Activated CD8-positive, alpha-beta memory T cell treated with anti-CD3 and anti-CD28 coated beads for 24 hours (primary cell): ENCODE data around the gene FAM43B.
A peak's percentile ranks its signal among the peaks of the same experiment; 100 is the strongest.

Experiments
- DNase-seq: peaks from one replicate; pipeline ENCODE4 v3.0.0-alpha.2; 2020

FAM43B gene

DNA sequence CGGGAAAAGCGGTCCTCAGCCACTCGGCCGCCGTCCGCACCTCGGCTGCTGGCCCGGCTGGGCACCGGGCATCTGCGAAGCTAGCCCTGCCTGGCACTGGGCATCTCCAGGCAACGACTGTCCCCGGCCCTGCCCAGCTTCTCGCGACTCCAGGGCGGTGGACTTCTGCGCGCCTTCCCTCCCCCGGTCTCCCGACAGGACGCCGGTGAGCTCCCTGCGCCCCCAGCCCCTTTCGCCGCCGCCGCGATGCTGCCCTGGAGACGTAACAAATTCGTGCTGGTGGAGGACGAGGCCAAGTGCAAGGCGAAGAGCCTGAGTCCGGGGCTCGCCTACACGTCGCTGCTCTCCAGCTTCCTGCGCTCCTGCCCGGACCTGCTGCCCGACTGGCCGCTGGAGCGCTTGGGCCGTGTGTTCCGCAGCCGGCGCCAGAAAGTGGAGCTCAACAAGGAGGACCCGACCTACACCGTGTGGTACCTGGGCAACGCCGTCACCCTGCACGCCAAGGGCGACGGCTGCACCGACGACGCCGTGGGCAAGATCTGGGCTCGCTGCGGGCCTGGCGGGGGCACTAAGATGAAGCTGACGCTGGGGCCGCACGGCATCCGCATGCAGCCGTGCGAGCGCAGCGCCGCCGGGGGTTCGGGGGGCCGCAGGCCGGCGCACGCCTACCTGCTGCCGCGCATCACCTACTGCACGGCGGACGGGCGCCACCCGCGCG lies 514 bp downstream of the FAM43B start:
- no peak for DNase-seq

DNA sequence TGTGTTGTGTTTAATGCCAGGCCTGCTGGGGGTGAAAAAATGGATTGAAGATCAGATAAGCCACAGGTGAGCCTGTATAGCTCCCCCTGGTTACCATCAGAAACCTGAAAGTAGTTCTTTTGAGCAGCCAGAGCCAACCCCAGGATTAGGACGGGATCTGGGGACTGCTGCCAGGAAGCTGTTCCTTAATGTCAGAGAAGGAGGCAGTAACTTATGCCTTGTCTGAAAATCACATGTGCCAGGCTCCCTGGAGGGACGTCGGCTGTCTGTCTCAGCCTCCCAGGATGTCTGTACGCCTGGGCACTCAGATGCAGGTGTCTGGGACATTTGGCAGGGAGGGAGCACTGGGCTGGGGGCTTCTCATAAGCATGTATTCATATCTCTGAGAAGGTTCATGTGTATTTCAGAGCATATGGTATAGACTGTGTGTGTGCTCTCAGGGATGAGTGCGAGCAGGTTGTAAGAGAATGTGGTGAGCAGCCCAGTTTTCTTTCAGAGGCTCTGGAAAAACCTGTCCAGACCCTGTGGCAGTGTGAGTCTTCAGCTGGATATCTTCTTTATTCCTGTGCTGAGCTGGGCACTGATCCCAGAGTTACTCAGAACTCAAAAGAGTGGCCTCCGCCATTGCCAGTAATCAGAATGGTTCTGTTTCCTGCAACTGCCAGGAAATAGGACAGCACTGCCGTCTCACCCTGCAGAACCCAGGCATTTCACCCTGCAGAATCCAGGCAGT lies 2.8 kb downstream of the FAM43B start:
- DNase-seq, result no peak

DNA sequence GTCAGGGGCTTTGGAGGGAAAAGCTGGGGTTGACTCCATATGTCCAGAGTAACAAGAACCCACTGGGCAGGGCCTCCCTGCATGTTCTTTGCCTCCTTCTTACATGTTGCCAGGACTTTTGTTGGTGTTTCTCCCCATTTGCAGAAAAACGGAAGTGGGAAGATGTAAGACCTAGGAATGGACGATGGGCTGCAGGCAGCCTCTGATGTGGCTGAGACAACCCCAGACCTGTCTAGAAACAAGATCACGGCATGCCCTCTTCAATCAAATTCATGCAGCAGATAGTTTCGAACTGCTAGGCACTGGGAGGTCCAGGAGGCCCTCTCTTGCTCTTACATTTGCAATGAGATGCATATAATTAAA lies 3.4 kb downstream of the FAM43B start:
- no peak for DNase-seq

- DNase-seq, result no peak
Observed at GRCh38 chr1:20558191-20558590, 5.8 kb downstream of the FAM43B start.

DNA sequence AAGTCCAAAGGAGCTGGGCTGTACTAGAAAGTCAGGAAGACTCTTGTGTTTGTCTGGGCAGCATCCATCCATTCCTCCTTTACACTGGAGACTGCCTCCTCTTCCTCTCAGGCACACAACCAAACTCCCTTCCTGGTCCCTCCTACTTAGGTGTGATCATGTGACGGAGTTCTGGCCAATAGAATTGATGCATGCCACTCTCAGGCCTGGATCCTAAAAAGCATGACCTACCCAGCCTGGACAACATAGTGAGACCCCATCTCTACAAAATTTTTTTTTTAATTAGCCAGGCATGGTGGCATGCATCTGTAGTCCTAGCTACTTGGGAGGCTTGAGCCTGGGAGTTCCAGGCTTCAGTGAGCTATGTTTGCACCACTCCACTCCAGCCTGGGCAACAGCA lies 8.6 kb downstream of the FAM43B start:
- DNase-seq, result no peak

GRCh38 chr1:20565234-20565633 lies 12.9 kb downstream of the FAM43B start:
- DNase-seq, result no peak

DNA sequence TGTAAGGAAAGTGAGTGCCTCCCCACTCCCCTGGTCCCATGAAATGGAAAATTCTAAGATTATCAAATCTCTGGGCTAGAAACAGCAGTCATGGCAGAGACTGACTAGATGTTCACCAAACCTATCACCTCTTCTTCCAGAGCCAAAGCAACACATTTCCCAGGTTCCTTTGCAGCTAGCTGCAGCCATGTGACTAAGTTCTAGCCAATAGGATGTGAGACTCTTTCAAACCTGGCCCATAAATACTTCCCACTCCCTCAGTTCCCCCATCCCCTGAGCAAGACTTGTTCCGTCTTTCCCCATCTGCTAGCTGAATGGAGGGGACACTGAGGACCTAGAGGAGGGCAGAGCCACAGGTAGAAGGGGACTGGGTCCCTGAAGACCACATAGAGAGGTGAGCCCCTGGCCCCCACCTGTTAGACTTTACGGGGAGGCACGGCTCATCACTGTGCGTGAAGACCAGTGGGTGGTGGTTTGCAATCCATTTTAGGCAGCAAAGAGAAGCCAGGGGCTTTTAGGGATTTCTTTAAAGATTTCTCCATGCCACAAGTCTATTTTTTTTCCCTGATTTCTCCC lies 17.2 kb downstream of the FAM43B start:
- no peak for DNase-seq

- no peak for DNase-seq
Observed at GRCh38 chr1:20571427-20571826, 19.1 kb downstream of the FAM43B start.

- no peak for DNase-seq
Observed at GRCh38 chr1:20573987-20574386, 21.6 kb downstream of the FAM43B start.

DNA sequence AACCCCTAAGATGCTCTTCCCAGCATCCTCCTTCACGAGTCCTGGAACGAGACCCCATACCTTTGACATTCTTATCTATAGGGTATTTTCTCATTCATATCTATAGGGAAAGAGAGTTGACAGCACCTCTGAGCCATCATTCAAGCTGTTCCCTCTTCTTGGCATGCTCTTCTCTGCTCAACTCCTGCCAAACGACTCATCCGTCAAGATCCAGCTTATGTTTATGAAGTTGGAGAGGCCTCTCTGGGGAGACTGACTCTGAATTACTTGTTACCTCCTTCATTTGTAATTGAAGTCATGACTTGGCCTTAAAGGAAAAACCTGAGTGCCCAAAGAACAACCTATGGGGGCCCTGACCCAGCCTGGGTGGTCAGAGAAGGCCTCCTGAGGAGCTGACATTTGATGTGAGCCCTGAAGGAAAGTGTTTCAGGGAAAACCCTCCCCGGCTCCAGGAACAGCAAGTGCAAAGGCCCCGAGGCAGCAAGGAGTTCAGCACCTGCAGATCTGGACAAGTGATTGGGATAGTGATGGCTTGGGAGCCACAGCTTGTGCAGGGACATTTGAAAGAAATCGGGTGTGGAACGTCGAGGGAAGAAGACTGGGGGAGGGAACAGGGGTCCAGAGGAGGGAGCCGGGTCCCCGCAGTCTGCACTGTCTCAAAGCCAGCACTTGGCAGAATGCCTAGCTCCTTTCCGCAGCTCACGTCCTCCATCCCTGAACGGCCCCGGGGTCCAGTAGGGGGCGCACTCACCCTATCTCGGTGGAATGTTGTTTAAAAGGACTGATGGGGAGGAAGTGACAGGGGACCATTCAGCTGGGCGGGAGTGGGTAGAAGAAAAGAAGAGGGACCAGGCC lies 22.5 kb downstream of the FAM43B start:
- peak; percentile 83 for DNase-seq

- no peak for DNase-seq
Observed at GRCh38 chr1:20575541-20576336, 23.4 kb downstream of the FAM43B start.

GRCh38 chr1:20578062-20578461 lies 25.7 kb downstream of the FAM43B start:
- no peak for DNase-seq

DNA sequence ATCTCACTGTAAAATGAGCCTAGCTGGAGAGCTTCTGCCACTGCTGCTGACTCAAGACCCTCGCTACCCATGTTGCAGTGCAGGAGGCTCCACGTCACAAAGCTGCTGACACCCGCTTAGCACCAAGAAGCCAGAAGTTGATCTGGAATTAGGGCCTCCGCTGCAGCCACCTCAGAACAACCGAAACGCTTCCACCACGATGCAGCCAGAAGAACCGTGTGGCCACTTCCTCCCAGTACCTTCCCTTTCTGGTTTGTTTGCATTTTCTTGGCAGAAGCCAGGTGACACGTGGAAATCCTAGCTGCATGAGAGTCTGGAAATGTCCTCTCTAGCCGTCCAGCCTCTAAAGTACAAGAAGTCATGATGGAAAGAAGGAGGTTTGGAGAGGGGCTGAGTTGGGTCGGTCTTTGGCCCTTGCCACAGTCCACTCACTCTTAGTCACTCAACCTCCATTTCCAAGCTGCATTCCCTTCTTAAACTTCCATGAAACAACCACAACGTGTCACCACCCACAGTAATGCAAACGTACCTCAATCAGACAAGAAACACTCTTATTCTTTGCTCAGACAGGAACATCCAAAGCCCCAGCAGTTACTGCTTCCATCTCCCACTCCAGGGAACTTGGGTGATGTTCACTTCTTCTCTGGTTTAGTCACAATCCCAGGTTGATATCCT lies 26.5 kb downstream of the FAM43B start:
- no peak for DNase-seq

- DNase-seq, result no peak
Observed at GRCh38 chr1:20584890-20585289, 32.5 kb downstream of the FAM43B start.

- no peak for DNase-seq
Observed at GRCh38 chr1:20586953-20587660, 34.7 kb downstream of the FAM43B start.

GRCh38 chr1:20587661-20588053 lies 35.3 kb downstream of the FAM43B start:
- DNase-seq, result no peak

- DNase-seq, result no peak
Observed at GRCh38 chr1:20588634-20589225, 36.4 kb downstream of the FAM43B start, which contains the start of gene CDA. Gene CDA (plus strand): TSS chr1:20589097. CDS start chr1:20589130, 33 bp downstream.

DNA sequence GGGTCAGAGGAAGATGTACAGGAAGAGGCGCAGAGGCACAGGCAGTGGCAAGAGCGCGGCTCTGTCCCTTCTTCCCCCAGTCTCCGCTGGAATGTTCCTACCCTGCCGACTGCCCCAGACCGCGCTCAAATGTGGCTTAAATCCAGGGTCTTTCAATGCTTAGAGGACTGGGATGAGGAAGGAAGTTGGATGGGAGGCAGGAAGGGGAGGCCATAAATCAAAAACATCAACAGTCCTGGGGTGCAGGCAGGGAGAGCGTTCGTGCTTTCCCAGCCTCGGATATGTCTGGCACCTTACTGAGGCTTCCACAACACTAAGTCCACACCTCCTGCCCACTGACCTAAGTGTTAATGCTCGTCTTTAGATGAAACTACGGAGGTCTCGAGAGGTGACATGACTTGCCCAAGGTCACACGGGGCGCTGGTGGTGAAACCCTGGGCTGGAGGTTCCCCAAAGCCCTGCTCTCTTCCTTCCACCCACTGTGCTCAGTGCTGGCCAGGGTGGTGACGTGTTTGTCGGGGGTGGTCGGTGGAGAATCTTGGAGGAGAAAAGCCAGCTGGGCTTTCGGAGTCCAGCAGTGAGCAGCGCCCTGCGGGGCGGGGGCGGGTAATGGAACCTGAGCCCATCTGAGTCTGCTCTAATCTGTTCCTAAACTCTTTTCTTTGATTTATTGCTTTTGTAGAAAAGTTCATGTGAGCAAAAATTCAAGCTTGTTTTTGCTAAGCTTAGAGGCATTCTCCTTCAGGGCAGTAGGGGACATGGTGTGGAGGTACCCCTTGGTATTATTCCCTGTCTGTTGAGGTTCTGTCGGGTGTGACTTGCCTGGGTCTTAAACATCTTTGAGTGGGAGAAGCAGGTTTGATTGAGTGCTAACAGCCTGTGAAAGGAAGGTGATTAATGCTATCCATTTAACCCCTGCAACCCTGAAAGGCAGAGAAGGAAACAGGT lies 37.2 kb downstream of the FAM43B start:
- no peak for DNase-seq

- DNase-seq, result no peak
Observed at GRCh38 chr1:20590306-20590777, 38.0 kb downstream of the FAM43B start.
